K562 treated with DMSO at 1 percent for 24 hours (cell line): ENCODE results near the gene GJB3. TPM values are rescaled to one million over a fixed set of nuclear protein-coding genes. Genes with fewer than 3 reads are reported as not detected.

ENCODE experiments used
- total RNA-seq: library from RNA; unstranded; fragments of 300-600 nt; gene quantifications from 2 replicates; pipeline ENCODE4 v1.2.3, GENCODE V29; 2022; ENCODE audit warnings: low read depth; ENCODE audit not compliant: insufficient read depth

Gene GJB3
- not detected in 2 replicates for total RNA-seq

GRCh38 chr1:34781071-34781843, at the start of gene GJB3:
Gene GJB3 (plus strand): TSS chr1:34781214. CDS start chr1:34784763, 3,549 bp downstream.

GRCh38 chr1:34754964-34755637, 25.9 kb upstream of the GJB3 start, which contains the start of gene GJB5:
Gene GJB5 (plus strand): TSS chr1:34755047. CDS start chr1:34757331, 2,284 bp downstream.

GRCh38 chr1:34759503-34760357, 21.3 kb upstream of the GJB3 start, which contains the start of gene GJB4:
Gene GJB4 (plus strand): TSS chr1:34759740. CDS start chr1:34761255, 1,515 bp downstream.

DNA sequence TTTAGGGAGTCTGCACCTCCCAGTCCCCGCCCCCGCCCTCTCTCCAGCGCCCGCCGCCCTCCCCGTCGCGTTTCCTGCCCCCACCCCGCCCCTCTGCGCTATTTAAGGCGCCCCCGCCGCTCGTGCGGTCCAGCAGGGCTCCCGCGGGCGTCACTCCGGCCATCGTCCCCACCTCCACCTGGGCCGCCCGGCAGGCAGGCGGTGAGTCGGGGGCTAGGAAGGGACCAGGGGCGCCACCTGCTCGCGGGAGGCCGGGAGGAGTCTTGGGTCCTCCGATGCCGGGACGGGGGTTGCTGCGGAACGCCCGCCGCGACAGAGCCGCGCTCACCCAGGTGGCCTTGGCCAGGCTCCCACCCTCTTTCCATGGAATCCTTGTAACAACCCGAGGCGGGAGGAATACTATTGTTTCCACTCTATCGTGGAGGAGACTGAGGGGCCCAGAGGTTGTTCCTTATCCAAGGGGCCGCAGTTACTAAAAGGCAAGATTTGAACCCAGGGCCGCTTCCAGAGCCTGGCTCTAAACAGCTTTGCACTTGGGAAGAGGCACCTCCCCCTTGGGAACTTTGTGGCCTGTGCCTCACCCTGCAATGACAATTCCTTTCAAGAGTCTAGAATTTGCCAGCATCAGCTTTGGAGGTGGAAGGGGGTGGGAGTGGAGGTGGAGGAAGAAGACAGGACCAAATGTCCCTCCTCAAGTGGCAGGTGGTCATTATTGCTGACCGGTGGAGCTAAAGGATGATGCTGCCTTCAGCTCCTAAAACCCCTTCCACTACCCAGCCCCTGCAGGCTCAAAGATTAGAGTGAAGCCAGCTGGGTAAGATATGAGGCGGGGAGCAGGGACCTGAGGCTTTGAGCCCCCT, 12.1 kb downstream of the GJB3 start, which contains the start of gene GJA4:
GJA4 (plus strand) TSS at position 132 of the 860 bp plus-strand sequence. CDS start 1,215 bp downstream, outside the sequence.

Other genes starting within 250 kb of the GJB3 start
- gene GJB5, start 26.2 kb upstream of the GJB3 start, total RNA-seq = not detected in 2 replicates
- gene GJB4, start 21.5 kb upstream of the GJB3 start, total RNA-seq = not detected in 2 replicates
- gene GJA4, start 11.8 kb downstream of the GJB3 start, total RNA-seq = not detected in 2 replicates
- gene SMIM12, start 78.5 kb downstream of the GJB3 start, total RNA-seq = 46.5 and 49.0 TPM in 2 replicates
- gene DLGAP3, start 148.4 kb downstream of the GJB3 start, total RNA-seq = 0.09 TPM in 1 of 2 replicates, not detected in the other
- 25.5 and 29.4 TPM in 2 replicates for gene TMEM35B, start 204.1 kb downstream of the GJB3 start, total RNA-seq